Activated naive CD4-positive, alpha-beta T cell treated with anti-CD3 and anti-CD28 coated beads for 36 hours (primary cell): ENCODE measurements around the gene CRYBB1. TPM values are rescaled to one million over a fixed set of nuclear protein-coding genes. Genes with fewer than 3 reads are reported as not detected.

ENCODE experiments used
- CTCF ChIA-PET: fragments of 350-600 bp; sonication (Branson Sonifier 250); formaldehyde crosslinking; loops from one replicate; lab custom pipeline; 2021; ENCODE audit warnings: antibody characterized with exemption; lab: Charles Lee
- DNase-seq: peaks from one replicate; pipeline ENCODE4 v3.0.0-alpha.2; 2020
- H3K27ac Mint-ChIP-seq: one replicate; pipeline ENCODE4 v1.8.0; 2021; ENCODE audit warnings: mild to moderate bottlenecking, mixed read lengths
- H3K27me3 Mint-ChIP-seq: one replicate; pipeline ENCODE4 v1.8.0; 2021; ENCODE audit warnings: low read depth, mixed read lengths
- H3K36me3 Mint-ChIP-seq: one replicate; pipeline ENCODE4 v1.8.0; 2021; ENCODE audit warnings: low read depth, mixed read lengths
- H3K4me1 Mint-ChIP-seq: one replicate; pipeline ENCODE4 v1.8.0; 2021; ENCODE audit warnings: low read depth, mixed read lengths
- H3K4me3 Mint-ChIP-seq: one replicate; pipeline ENCODE4 v1.8.0; 2021; ENCODE audit warnings: mild to moderate bottlenecking, moderate library complexity, mixed read lengths
- H3K9me3 Mint-ChIP-seq: one replicate; pipeline ENCODE4 v1.8.0; 2021; ENCODE audit warnings: mixed read lengths
- intact Hi-C: fragments of 100-400 bp; cut with micrococcal nuclease; formaldehyde crosslinking; loops from one replicate; pipeline ENCODE4 v1.15.1; 2023
- total RNA-seq, 2 experiments: library from RNA; stranded (reverse); gene quantifications; one replicate each; pipeline ENCODE4 v1.2.3, GENCODE V29; 2021

Gene CRYBB1
- total RNA-seq, 2 experiments from 2014 or later = not detected

DNA sequence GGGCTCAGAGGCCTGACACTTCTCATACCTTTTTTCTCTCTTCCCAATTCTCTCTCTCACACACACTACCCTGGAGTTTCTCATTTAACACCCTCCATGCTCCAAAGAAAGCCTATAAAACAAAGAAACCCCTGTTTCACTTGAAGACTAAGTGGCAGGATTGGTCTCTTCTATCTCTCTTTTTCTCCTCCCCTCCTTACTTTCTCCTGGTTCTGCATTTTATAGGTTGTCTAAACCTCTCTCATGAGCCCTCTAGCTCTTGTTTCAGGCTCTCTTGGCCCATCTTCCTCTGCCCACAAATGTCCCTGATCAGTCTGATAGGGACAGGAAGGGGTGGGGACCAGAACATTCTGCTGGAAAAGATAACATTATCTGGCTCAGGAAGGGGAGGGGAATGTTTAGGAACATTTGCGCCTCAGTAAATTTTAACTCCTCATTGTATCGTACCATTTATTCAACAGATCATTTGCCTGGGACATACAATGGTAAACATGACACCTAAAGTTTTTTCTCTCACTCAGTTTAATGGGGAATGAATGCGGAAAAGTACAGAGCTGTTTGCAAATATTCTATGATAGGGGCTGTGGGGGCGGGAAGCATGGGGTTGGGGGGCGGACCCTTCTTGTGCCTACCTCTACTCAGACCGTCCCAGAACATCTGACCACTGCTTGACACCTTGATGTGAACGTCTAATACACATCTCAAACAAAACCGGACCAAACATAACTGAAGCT, 14.8 kb upstream of the CRYBB1 start:
- Mint-ChIP-seq H3K27me3 (no peaks in the 10 kb centered on the region), H3K4me1 (peaks cover under 1% of the 10 kb centered on the region), H3K27ac (no peak overlapping the region), H3K36me3 (no peaks in the 10 kb centered on the region), H3K4me3 (no peak overlapping the region), H3K9me3 (peaks cover 3% of the 10 kb centered on the region)
- intact Hi-C loops = no loop called here
- CTCF ChIA-PET = no interaction called here
- no peak for DNase-seq

DNA sequence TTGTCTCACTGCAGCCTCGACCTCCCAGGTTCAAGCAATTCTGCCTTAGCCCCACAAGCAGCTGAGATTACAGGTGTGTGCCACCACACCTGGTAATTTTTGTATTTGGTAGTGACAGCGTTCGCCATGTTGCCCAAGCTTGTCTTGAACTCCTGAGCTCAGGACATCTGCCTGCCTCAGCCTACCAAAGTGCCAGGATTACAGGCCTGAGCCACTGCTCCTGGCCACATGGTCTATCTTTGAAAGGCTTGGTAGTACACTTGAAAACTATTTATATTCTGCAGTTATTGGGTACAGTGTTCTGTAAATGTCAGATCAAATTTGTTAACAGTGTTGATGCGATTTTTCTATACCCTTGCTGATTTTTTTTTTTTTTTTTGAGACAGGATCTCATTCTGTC, 13.5 kb upstream of the CRYBB1 start:
- intact Hi-C loops = no loop called here
- no peaks in the 10 kb centered on the region for H3K27me3 Mint-ChIP-seq
- no peak for DNase-seq
- no peak overlapping the region for H3K27ac Mint-ChIP-seq
- peaks cover 3% of the 10 kb centered on the region for H3K4me1 Mint-ChIP-seq
- peaks cover 3% of the 10 kb centered on the region for H3K9me3 Mint-ChIP-seq
- no peaks in the 10 kb centered on the region for H3K36me3 Mint-ChIP-seq
- CTCF ChIA-PET = no interaction called here
- H3K4me3 Mint-ChIP-seq = no peak overlapping the region

DNA sequence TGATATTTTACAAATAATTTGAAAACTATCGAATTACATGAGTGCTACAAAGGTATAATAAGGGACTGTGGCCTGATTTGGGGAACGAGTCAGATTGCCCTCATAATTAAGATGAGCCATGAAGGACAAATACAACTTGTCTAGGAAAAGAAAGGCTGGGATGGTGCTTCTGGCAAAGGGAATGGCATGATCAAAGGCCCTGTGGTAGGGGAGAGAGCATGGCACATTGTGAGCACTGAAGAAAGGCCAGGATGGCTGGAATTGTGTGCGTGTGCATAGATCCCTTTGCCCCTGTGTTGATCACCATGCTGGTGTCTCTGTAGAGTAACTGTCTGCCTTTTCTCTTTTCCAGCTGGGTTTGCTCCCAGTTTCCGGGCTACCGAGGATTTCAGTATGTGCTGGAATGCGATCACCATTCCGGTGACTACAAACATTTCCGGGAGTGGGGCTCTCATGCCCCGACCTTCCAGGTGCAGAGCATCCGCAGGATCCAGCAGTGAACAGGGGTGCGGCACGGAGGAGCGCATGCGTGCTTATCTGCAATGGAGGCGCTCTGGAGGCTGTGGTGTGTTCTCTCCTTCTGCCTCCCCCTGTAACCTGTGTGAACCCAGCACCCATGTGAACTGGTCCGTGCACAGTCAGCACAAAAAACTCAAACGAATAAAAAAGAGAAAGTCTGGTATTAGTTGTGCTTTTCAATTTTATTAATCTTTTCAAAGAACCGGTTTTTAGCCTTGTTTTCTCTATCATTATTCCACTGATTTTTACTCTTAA, 12.3 kb upstream of the CRYBB1 start:
- H3K4me1 Mint-ChIP-seq = peaks cover 3% of the 10 kb centered on the region
- no peak overlapping the region for H3K27ac Mint-ChIP-seq
- no peak overlapping the region for H3K4me3 Mint-ChIP-seq
- no peak for DNase-seq
- intact Hi-C loops = no loop called here
- peaks cover 3% of the 10 kb centered on the region for H3K9me3 Mint-ChIP-seq
- CTCF ChIA-PET = no interaction called here
- H3K36me3 Mint-ChIP-seq = no peaks in the 10 kb centered on the region
- H3K27me3 Mint-ChIP-seq = no peaks in the 10 kb centered on the region

DNA sequence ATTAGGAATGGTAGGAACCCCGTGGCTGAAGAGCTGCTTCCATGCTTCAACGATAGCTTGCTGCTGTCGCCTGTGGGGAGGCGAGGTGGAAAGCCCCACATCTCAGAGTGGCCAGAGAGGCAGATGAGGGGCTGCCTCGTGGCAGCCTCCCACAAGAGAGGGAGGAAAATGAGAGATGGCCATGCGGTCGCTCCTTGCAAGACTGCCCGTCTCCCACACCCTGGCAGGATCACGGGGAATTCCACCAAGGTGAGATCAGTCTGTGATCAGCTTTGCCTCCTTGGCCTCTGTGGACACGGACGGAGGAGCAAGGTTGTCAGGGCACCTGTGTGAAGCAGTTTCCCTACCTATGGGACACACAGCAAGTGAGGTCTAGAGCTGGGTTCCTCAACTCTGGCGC, 7.0 kb upstream of the CRYBB1 start:
- no peaks in the 10 kb centered on the region for H3K27me3 Mint-ChIP-seq
- H3K36me3 Mint-ChIP-seq = no peaks in the 10 kb centered on the region
- H3K27ac Mint-ChIP-seq = no peak overlapping the region
- H3K9me3 Mint-ChIP-seq = no peaks in the 10 kb centered on the region
- no peak for DNase-seq
- peaks cover 3% of the 10 kb centered on the region for H3K4me1 Mint-ChIP-seq
- intact Hi-C loops = no loop called here
- CTCF ChIA-PET = interaction anchor here (0.6 to 1.4 kb wide), 2 partner anchors 45 to 199 kb away, joined by 3 to 4 read pairs; no protein-coding TSS in a partner anchor
- no peak overlapping the region for H3K4me3 Mint-ChIP-seq

DNA sequence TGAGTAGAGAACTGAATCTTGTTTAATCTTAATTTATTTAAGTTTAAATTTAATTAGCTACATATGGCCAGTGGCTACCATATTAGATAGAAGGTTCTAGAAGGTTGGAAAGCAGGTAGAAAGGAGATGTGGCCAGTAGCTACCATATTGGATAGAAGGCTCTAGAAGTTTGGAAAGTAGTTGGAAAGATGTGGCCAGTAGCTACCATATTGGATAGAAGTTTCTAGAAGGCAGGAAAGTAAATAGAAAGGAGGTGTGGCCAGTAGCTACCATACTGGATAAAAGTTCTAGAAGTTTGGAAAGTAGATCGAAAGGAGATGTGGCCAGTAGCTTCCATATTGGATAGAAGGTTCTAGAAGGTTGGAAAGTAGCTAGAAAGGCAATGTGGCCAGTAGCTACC, 6.2 kb upstream of the CRYBB1 start:
- Mint-ChIP-seq H3K27me3 (no peaks in the 10 kb centered on the region), H3K9me3 (no peaks in the 10 kb centered on the region), H3K4me1 (peaks cover 3% of the 10 kb centered on the region), H3K4me3 (no peak overlapping the region), H3K27ac (no peak overlapping the region), H3K36me3 (no peaks in the 10 kb centered on the region)
- intact Hi-C loops = no loop called here
- CTCF ChIA-PET = interaction anchor here (0.6 to 1.4 kb wide), 4 partner anchors 18 to 200 kb away, joined by 3 to 5 read pairs (median 4); no protein-coding TSS in a partner anchor
- DNase-seq = no peak

DNA sequence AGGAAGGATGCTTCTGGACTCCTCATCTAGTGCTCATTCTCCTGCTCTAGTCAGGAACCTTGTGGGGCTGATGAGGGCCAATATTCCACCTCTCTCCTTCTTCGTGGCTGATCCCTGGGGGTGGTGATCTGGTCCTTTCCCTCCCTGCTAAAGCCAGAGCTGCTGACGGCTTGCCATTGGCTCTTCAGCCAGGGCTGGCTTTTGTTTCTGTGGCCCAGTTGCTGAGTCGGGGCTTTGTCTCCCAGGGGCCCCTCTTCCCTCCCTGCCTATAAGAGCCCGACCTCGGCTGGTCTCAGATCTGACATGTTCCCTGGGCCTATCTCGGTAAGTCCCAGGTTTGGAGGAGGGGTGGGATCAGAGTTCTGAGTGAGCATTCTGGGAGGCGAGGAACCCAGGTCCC, 3.8 kb upstream of the CRYBB1 start, which contains the start of gene CRYBA4:
Gene CRYBA4 (plus strand): TSS at position 301 of the 400 bp plus-strand sequence. CDS start 634 bp downstream, outside the sequence.
- intact Hi-C loops = no loop called here
- Mint-ChIP-seq H3K27ac (no peak within 1 kb of the TSS), H3K4me1 (no peaks in the 10 kb centered on the region), H3K9me3 (no peaks in the 10 kb centered on the region), H3K27me3 (no peaks in the 10 kb centered on the region), H3K36me3 (no peaks in the 10 kb centered on the region), H3K4me3 (no peak within 1 kb of the TSS)
- CTCF ChIA-PET = no interaction called here
- DNase-seq = no peak

DNA sequence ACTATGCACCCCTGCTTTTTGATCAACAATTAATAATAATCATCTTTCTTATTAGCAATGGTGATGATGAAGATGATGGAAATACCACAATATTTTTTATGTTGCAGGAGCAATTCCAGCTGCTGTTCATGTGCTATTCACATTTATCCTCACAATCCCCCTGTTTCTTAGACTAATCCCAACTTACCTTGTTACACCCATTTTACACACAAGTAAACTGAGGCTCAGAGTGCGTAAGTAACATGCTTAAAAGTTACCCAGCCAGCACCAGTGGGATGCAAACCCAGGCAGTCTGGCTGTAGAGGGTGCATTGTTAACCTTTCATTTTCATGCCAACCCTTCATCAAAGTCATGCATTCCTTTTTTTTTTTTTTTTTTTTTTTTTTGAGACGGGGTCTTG, 2.4 kb upstream of the CRYBB1 start:
- H3K36me3 Mint-ChIP-seq = no peaks in the 10 kb centered on the region
- no peaks in the 10 kb centered on the region for H3K27me3 Mint-ChIP-seq
- no peaks in the 10 kb centered on the region for H3K9me3 Mint-ChIP-seq
- intact Hi-C loops = no loop called here
- H3K4me3 Mint-ChIP-seq = no peak overlapping the region
- CTCF ChIA-PET = no interaction called here
- DNase-seq = no peak
- no peak overlapping the region for H3K27ac Mint-ChIP-seq
- no peaks in the 10 kb centered on the region for H3K4me1 Mint-ChIP-seq

DNA sequence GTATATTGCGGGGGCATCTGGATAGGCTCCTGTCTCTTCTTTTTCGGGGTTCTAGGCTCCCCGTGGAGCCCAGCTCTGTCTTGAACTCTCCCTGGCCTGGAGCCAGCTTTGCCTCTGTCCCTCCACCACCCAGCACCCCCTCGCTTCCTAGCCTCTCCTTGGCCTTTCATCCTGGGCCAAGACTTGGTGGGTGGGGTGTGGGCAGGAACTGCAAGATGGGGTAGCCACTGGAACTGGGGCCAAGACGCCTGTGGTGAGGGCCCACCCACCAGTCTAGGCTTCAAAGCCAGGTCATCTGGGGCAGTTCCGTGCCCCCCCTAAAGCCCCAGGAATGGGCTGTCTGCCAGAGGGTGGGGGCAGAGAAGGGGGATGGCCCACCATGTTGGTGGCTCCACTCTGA, 1.7 kb upstream of the CRYBB1 start:
- H3K36me3 Mint-ChIP-seq = no peaks in the 10 kb centered on the region
- CTCF ChIA-PET = no interaction called here
- no peak for DNase-seq
- H3K4me1 Mint-ChIP-seq = no peaks in the 10 kb centered on the region
- no peak overlapping the region for H3K4me3 Mint-ChIP-seq
- no peaks in the 10 kb centered on the region for H3K9me3 Mint-ChIP-seq
- intact Hi-C loops = no loop called here
- H3K27ac Mint-ChIP-seq = no peak overlapping the region
- H3K27me3 Mint-ChIP-seq = no peaks in the 10 kb centered on the region

DNA sequence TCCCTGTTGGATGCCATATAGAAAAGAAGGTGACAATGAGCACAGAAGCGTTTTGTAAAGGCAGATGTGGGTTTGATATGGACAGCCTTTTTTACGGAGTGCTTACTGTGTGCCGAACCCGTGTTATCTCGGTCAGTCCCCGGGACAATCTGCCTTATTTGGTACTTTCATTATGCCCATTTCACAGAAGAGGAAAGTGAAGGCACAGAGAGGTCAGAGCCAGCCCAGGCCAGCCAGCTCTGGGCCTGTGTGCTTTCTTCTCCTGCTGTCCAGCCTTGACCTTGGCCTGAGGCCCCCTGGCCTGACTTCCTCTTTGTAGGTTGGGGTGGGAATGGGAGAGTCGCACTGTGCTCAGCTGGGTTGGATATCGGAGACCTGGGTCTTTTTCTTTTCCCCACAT, 628 bp upstream of the CRYBB1 start:
- Mint-ChIP-seq H3K9me3 (no peaks in the 10 kb centered on the region), H3K4me1 (no peaks in the 10 kb centered on the region), H3K27me3 (no peaks in the 10 kb centered on the region), H3K27ac (no peak overlapping the region), H3K4me3 (no peak overlapping the region), H3K36me3 (no peaks in the 10 kb centered on the region)
- DNase-seq = no peak
- CTCF ChIA-PET = no interaction called here
- intact Hi-C loops = no loop called here

DNA sequence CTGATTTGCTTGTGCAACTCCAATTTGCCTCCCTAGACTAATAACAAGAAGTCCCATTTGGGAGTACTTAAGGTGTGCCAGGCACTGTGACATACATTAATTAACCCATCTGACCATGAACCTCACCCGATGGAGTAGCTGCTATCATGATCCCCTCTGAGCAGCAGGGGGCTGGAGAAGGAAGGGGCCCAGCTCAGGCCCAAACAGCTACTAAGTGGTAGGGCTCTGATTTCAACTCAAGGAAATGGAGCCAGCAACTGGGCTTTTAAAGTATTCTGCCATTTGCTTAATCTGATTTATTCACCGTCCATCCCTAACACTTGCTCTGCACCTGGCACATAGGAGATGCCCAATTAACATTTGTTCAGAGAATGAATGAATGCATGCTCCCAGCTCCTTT, 1.2 kb downstream of the CRYBB1 start:
- Mint-ChIP-seq H3K9me3 (no peaks in the 10 kb centered on the region), H3K27ac (no peak overlapping the region), H3K36me3 (no peaks in the 10 kb centered on the region), H3K4me3 (no peak overlapping the region), H3K27me3 (no peaks in the 10 kb centered on the region), H3K4me1 (no peaks in the 10 kb centered on the region)
- intact Hi-C loops = no loop called here
- no peak for DNase-seq
- CTCF ChIA-PET = interaction anchor here (0.6 to 1.4 kb wide), 2 partner anchors 27 to 393 kb away, joined by 3 to 4 read pairs; no protein-coding TSS in a partner anchor

DNA sequence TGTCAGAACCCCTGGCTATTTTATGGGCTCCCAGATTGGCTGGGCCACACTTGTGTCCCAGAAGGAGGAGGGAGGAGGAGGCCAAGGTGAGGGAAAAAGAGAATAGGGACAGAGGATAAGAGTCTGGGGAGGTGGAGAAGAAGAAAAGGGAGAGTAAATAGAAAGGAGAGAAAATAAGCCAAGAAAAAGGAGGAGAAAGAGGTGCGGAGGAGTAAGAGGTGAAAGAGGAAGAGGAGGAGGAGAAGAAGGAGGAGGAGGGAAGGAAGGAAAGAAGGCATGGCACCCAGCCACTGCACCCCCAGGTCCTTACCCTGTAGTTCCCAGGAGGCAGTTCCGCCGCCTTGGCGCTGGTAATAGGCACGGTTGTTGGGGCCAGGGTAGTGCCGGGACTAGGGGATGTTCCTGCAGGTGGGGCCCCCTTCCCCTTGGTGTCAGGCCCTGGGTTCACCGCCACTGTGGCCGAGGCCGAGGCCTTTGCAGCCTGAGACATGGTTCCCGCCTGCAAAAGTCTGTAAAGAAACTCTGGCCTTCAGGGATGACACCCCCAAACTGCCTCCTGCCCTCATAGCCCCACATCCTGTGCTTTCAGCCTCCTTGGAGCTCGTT, 1.9 kb downstream of the CRYBB1 start:
- CTCF ChIA-PET = interaction anchor here (0.6 to 1.4 kb wide), 2 partner anchors 28 to 392 kb away, joined by 3 to 4 read pairs; no protein-coding TSS in a partner anchor
- H3K4me1 Mint-ChIP-seq = no peaks in the 10 kb centered on the region
- H3K36me3 Mint-ChIP-seq = no peaks in the 10 kb centered on the region
- no peaks in the 10 kb centered on the region for H3K9me3 Mint-ChIP-seq
- no peaks in the 10 kb centered on the region for H3K27me3 Mint-ChIP-seq
- no peak overlapping the region for H3K27ac Mint-ChIP-seq
- intact Hi-C loops = no loop called here
- no peak overlapping the region for H3K4me3 Mint-ChIP-seq
- no peak for DNase-seq

DNA sequence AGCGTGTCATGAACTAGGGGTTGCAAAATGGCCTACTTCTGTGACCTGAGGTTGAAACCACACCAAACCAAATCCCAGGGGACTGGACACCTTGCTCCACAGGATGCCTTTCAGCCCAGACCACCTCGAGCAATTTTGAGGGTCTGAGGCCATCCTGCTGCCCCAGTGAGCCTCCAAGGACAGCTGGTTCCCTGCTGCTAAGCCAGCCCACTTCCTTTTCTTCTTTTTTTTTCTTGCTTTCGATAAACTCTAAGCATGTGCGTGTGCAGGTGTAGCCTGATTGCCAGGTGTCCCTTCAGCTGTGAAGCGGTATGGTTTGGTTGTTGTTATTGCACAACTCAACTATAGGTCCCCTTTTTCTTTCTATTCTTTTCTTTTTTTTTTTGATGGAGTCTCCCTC, 2.7 kb downstream of the CRYBB1 start:
- no peaks in the 10 kb centered on the region for H3K36me3 Mint-ChIP-seq
- H3K27ac Mint-ChIP-seq = no peak overlapping the region
- CTCF ChIA-PET = no interaction called here
- no peaks in the 10 kb centered on the region for H3K9me3 Mint-ChIP-seq
- peaks cover 3% of the 10 kb centered on the region for H3K4me1 Mint-ChIP-seq
- intact Hi-C loops = no loop called here
- no peak overlapping the region for H3K4me3 Mint-ChIP-seq
- DNase-seq = no peak
- no peaks in the 10 kb centered on the region for H3K27me3 Mint-ChIP-seq
